ENCODE results near the gene DDAH1.

The DDAH1 gene

DNA sequence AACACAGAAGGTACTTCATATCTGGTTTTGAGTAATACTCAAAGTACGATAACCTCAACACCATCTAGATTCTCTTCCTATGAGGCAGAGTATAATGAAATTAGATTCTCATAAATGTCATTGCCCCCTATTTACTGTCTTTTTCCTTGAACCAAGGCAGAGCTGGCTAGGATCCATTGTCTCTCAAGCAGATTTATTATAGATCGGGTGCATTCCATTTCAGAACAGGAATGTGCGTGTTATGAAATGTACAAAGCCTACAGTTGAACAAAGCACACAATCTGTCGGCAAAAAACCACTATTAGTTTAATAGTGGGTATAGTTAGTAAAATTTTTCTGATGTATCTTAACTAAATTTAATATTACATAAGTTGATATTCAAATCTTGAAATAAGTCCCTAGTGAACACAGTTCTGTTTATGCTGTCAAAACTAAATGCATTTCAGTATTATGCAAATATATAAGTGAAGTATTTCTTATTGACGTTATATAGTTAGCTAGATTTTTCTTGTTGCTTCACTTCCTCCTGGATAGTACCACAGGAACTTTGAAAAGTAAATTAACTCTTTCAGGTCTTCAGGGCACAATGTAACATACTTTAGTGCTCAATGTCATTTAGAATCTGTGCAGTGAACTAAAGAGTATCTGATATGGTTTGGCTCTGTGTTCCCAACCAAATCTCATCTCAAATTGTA lies 92.1 kb downstream of the DDAH1 start:
- TF ChIP-seq, protein P1, sequence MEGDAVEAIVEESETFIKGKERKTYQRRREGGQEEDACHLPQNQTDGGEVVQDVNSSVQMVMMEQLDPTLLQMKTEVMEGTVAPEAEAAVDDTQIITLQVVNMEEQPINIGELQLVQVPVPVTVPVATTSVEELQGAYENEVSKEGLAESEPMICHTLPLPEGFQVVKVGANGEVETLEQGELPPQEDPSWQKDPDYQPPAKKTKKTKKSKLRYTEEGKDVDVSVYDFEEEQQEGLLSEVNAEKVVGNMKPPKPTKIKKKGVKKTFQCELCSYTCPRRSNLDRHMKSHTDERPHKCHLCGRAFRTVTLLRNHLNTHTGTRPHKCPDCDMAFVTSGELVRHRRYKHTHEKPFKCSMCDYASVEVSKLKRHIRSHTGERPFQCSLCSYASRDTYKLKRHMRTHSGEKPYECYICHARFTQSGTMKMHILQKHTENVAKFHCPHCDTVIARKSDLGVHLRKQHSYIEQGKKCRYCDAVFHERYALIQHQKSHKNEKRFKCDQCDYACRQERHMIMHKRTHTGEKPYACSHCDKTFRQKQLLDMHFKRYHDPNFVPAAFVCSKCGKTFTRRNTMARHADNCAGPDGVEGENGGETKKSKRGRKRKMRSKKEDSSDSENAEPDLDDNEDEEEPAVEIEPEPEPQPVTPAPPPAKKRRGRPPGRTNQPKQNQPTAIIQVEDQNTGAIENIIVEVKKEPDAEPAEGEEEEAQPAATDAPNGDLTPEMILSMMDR (conservative IDR thresholded peaks at IDR 0.05; ENCODE audit: low read depth, low read length): no peak
- peak; percentile 40 for DNase-seq (ENCODE audit: low read depth)
- H3K4me3 ChIP-seq (ENCODE audit: low read length): no peak overlapping the region

GRCh38 chr1:85371021-85371420 lies 93.9 kb downstream of the DDAH1 start:
- TF ChIP-seq, protein P1 (conservative IDR thresholded peaks at IDR 0.05; ENCODE audit: low read depth, low read length): no peak
- no peak overlapping the region for H3K4me3 ChIP-seq (ENCODE audit: low read length)
- no peak for DNase-seq (ENCODE audit: low read depth)

DNA sequence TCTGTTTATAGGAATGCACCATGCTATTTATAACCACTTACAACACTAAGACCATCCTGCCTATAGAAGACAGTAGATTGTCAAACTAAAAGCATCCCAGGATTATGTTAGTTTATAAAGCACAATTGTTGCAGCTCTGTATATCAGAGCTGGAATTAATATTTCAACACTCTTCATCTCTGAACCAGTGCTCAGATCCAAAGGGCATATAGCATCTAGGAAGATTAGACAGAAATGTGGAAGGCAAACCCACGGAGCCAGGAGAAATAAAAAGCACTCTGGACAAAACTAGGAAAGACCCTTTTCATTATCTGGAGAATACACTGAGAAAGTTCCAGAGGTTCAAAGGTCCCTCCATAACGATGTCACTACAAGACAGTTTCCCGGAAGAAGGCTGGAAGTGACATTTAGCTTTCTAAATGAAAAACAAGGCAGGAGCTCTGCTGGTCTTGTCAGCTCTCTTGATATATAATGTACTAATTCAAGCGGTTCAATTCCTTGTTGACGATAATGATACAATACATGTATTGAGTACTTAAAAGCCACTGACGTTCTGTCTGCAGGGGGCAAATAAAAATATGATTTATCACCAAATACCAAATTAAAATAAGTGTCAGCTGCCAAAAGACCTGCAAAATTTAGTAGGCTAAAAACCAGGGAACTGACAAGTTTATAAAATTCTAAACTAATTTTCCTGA lies 96.7 kb downstream of the DDAH1 start:
- no peak overlapping the region for H3K4me3 ChIP-seq (ENCODE audit: low read length)
- TF ChIP-seq, protein P1 (conservative IDR thresholded peaks at IDR 0.05; ENCODE audit: low read depth, low read length): no peak
- no peak for DNase-seq (ENCODE audit: low read depth)

- no peak overlapping the region for H3K4me3 ChIP-seq (ENCODE audit: low read length)
- TF ChIP-seq, protein P1 (conservative IDR thresholded peaks at IDR 0.05; ENCODE audit: low read depth, low read length): no peak
- peak; percentile 72 for DNase-seq (ENCODE audit: low read depth)
Observed at GRCh38 chr1:85366391-85367170, 98.4 kb downstream of the DDAH1 start.

DNA sequence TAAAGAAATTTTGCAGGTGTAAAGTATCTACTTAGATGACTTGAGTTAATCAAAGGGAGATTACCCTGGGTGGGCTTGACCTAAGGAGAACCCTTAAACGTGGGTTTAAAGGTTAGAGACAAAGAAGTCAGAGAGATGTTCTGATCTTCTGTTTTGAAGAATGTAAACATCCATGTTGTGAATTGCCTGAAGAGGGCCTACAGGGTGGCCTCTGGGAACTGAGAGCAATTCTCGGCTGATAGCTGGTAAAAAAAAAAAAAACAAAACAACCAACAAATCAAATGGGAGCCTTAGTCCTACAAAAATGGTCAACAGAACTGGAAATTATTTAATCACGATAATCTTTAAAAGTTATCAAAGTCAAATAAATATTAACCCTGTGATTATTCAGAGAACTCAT lies 99.1 kb downstream of the DDAH1 start:
- TF ChIP-seq, protein P1 (conservative IDR thresholded peaks at IDR 0.05; ENCODE audit: low read depth, low read length): no peak
- no peak overlapping the region for H3K4me3 ChIP-seq (ENCODE audit: low read length)

DNA sequence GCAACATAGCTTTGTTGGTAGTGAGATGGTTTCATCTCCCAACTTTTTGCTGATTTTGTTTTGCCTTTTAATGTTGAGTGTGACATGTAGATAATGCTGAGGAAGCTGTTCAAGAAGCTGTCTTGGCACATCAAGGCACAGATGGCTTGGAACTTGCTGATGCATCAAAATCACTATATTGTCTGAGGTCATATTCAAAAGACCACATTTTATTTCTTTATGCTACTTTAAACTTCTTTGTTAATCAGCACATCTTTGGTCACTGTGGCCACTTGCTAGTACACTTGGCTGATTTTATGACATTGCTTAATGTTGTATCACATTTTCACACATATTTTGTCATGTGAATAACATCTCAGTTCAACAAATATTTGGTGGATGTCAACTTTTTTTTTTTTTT lies 101.4 kb downstream of the DDAH1 start:
- no peak overlapping the region for H3K4me3 ChIP-seq (ENCODE audit: low read length)
- DNase-seq (ENCODE audit: low read depth): no peak
- TF ChIP-seq, protein P1 (conservative IDR thresholded peaks at IDR 0.05; ENCODE audit: low read depth, low read length): no peak

More for the DNA sequence above, 99.1 kb downstream of the DDAH1 start:
- DNase-seq (ENCODE audit: low read depth): no peak
